GM12892 (cell line): ENCODE results near the gene CDH11.

Experiments
- POLR2A ChIP-seq: IDR thresholded peaks from 2 replicates; pipeline ENCODE4 v1.6.1; 2011; ENCODE audit warnings: low read depth, low read length, control low read depth
- POLR2AphosphoS5 ChIP-seq: IDR thresholded peaks from 2 replicates; pipeline ENCODE4 v1.6.1; 2011; ENCODE audit warnings: low read depth, low read length, control low read depth
- TAF1 ChIP-seq: IDR thresholded peaks from 2 replicates; pipeline ENCODE4 v1.6.1; 2011; ENCODE audit warnings: low read depth, mild to moderate bottlenecking, control low read depth, low read length, borderline replicate concordance

- TF ChIP-seq POLR2A (no peak), POLR2AphosphoS5 (no peak), TAF1 (no peak)
These were observed 132.8 kb downstream of the CDH11 start for GRCh38 chr16:64989050-64989449.
